Vein endothelial cell (primary cell): Measurements from ENCODE around the gene SMU1. TPM values are rescaled to one million over a fixed set of nuclear protein-coding genes. Genes with fewer than 3 reads are reported as not detected.

Experiments
- total RNA-seq: library from RNA; depleted of rRNA; stranded (reverse); fragments of >200 nt; gene quantifications from 2 replicates; pipeline ENCODE4 v1.2.3, GENCODE V29; 2012

Gene SMU1
- total RNA-seq = 26.8 and 31.5 TPM in 2 replicates

DNA sequence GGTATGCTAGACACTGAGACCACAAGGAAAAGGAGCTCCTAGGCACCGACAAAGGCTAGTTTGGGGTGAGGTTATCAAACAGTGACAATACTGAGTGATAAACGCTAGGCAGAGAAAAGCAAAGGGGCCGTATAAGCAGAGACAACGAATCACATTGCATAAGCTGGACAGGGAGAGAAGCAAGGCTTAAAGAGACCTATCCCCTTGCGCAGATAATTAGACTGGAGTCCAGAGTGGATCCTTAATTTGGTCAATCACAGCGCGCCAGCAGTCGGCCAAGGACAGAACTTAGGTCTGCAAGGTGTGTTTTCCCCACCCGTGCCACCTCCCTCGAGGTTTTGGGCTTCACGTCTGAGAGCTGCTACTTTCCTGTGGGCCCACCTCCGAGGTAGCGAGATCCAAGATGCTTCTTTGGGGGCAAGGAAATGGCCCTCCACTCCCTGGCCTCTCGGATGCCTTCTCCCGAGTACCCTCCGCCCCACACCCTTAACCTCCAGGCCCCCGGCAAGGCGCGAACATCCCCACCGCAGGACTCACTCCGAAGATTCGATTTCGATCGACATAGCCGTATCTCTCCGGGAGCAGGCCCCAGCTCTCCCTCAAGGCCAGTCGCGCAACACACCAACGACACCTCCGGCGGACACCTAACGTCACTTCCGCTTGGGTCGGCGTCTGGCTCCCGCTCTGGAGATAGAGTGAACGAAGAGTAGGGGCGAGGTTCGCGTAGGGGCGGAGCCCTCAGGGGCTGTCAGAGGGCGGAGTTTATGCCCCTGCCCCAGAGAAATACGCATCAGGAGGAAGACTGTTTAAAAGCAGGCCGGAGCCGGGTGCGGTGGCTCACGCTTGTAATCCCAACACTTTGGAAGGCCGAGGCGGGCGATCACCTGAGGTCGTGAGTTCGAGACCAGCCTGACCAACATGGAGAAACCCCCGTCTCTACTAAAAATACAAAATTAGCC, at the start of gene SMU1:
Gene SMU1, minus strand, starts transcription at position 629 of the 959 bp plus-strand sequence. Its CDS starts 66 bp downstream, at position 563.

DNA sequence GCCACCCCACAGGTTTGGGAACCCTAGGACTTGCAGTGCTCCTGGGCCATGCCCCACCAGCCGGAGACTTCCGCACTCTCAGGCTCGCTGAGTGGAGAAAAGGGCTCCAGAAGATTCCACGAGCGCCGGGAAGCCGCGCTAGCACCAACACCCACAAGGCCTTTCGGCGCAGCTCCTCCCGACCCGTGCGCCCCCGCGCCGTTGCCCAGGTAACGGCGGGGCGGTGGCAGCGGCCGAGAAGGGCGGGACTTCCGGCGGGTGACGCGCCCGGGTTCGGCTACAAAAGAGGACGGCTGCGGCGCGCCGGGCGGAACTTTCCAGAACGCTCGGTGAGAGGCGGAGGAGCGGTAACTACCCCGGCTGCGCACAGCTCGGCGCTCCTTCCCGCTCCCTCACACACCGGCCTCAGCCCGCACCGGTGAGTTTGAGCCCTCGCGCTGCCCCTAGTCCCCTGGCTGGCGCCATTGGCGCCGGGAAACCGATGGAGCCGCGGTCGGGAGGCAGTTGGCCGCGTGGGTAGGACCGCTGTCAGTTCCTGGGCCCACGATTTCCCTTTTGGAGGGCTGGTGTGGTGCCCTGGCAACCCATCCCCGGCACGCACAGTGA, 51.4 kb downstream of the SMU1 start, which contains the start of gene DNAJA1:
Gene DNAJA1, plus strand, starts transcription at position 308 of the 606 bp plus-strand sequence. CDS start 1,212 bp downstream, outside the sequence.

Other genes with a start within 250 kb of the SMU1 start
- gene APTX, start 75.0 kb downstream of the SMU1 start, total RNA-seq = 26.8 and 31.0 TPM in 2 replicates
- 101 and 122 TPM in 2 replicates for gene DNAJA1, start 51.4 kb downstream of the SMU1 start, total RNA-seq
- 21.4 and 24.8 TPM in 2 replicates for gene B4GALT1, start 90.7 kb upstream of the SMU1 start, total RNA-seq
- not detected in 2 replicates for gene SPINK4, start 163.5 kb upstream of the SMU1 start, total RNA-seq
- gene BAG1, start 188.0 kb upstream of the SMU1 start, total RNA-seq = 30.1 and 58.3 TPM in 2 replicates
- 67.5 and 68.6 TPM in 2 replicates for gene CHMP5, start 188.4 kb upstream of the SMU1 start, total RNA-seq
- gene NFX1, start 213.8 kb upstream of the SMU1 start, total RNA-seq = 19.3 and 22.2 TPM in 2 replicates